Measurements from ENCODE around the gene SH3RF3. TPM values are rescaled to one million over a fixed set of nuclear protein-coding genes. Genes with fewer than 3 reads are reported as not detected.

Gene SH3RF3
- total RNA-seq, 2 donors from 2014 or later: 1.3 to 5.6 TPM

DNA sequence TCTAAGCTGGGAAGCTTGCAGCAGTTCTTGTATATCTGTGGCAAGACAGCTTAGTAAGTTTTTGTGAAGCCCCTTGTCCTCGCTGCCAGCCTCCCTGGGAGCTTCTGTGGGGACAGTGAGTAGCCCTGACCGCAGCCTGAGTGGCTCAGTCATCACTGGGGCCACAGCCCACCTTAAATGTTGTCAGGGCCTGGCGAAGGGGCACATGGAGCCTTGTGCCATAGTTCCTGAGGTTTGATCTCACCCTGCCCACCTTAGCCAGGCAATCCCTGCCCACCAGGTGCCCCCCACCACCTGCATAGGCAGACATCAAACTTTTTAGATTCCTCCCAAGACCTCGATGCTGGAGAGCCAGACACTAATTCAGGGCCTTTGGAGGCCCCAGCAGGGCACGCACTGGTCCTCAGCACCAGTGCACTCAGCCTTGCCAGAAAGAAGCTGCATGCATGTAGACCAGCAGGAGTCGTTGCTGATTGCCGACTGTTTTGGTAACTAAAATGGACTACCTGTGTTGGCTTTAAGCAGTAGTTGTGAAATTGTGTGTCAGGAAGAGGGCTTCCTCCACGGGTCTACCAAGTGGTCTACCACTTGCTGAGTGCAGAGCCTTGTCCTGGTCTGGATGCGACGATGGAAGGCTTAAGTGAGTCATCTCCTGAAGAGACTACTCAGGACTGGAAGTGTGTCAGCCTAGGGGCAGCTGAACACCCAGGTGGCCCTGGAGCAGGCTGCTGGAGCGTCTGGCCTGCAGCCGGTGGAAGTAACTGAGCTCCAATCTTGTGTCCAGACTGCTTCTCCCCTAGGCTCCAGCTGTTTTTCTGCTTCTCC is 251.7 kb downstream of the SH3RF3 start:
- Histone ChIP-seq H3K27ac (no peak overlapping the region), H3K4me3 (no peak overlapping the region), H3K36me3 (replicated peaks in 1 of 2; ENCODE audit: insufficient read depth in 1 of 2, low read depth in 2 of 2) (no peaks in the 10 kb centered on the region), H3K4me1 (peaks cover 4% of the 10 kb centered on the region), H3K27me3 (no peaks in the 10 kb centered on the region), H3K9me3 (no peaks in the 10 kb centered on the region)
- ATAC-seq (no peak), DNase-seq (peak in 2 of 4 donors; percentile 1 to 7)
- TF ChIP-seq POLR2A (IDR thresholded peaks at IDR 0.05): no peak
- TF ChIP-seq, protein P1, sequence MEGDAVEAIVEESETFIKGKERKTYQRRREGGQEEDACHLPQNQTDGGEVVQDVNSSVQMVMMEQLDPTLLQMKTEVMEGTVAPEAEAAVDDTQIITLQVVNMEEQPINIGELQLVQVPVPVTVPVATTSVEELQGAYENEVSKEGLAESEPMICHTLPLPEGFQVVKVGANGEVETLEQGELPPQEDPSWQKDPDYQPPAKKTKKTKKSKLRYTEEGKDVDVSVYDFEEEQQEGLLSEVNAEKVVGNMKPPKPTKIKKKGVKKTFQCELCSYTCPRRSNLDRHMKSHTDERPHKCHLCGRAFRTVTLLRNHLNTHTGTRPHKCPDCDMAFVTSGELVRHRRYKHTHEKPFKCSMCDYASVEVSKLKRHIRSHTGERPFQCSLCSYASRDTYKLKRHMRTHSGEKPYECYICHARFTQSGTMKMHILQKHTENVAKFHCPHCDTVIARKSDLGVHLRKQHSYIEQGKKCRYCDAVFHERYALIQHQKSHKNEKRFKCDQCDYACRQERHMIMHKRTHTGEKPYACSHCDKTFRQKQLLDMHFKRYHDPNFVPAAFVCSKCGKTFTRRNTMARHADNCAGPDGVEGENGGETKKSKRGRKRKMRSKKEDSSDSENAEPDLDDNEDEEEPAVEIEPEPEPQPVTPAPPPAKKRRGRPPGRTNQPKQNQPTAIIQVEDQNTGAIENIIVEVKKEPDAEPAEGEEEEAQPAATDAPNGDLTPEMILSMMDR (IDR thresholded peaks at IDR 0.05): no peak
- WGBS, 2 donors: 64 to 81% methylated on average over 10 to 12 of the region's 12 CpGs
- intact Hi-C loops (cut with DNase I): no loop called here

DNA sequence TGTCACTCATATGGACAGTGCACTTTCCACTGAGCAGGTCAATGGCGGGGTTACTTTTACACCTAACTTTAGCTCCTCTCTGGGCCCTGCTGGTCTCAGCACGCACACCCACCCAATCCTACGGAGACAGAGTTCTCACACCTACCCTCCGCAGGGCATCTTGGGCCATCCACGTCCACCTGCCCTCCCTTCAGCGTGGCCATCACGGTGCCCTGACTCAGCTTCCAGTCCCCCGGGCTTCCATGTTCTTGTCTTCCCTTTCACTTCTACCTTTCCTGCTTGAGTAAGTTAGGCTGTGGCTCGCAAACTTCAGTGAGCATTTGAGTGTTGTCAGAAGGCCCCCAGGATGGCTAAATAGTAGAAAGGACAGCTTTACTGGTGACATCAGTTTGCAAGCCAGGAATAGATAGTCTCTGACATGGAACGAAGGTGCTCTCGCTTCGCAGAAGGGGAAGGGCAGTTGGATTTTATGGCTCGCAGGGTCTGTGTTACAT is 252.4 kb downstream of the SH3RF3 start:
- H3K4me3 ChIP-seq: no peak overlapping the region
- no peaks in the 10 kb centered on the region for H3K9me3 ChIP-seq
- DNase-seq: peak in 1 of 4 donors; percentile 2
- H3K36me3 ChIP-seq (replicated peaks in 1 of 2; ENCODE audit: insufficient read depth in 1 of 2, low read depth in 2 of 2): no peaks in the 10 kb centered on the region
- no peak for TF ChIP-seq POLR2A (IDR thresholded peaks at IDR 0.05)
- H3K27ac ChIP-seq: no peak overlapping the region
- no peak for ATAC-seq
- peaks cover 4% of the 10 kb centered on the region for H3K4me1 ChIP-seq
- H3K27me3 ChIP-seq: no peaks in the 10 kb centered on the region
- intact Hi-C loops (cut with DNase I): no loop called here
- 78 to 83% methylated on average over 13 of the region's 13 CpGs for WGBS, 2 donors

DNA sequence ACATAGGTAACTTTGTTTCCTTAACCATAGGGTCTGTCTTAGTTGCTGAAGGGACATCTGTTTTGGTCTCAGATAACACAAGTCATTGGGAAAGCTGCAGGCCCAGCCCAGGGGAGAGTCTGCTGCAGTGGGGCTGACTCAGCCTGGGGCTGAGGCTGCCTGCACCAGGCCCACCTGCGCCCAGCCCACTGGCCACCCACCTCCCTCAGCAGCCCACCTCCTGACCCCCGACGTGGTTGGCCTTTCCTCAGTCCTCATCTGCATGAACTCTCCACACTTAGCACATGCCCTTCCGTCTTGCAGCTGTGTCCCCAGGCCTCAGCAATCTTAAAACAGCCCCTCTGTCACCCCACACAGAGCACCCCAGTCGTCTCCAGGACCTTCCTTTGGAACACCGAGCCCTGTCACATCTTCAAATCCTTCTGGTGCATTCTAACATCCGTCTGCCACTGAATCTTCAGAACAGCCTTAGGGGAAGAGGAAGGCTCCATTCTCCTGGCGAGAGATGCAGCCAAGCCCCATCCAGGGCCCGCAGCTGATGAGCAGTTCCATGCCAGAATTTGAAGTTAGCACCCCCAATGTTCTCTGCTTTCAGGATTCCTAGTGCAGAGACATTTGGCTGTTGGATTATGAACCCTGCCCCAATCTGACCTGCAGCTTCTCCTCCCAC is 253.4 kb downstream of the SH3RF3 start:
- Histone ChIP-seq H3K27ac (no peak overlapping the region), H3K36me3 (replicated peaks in 1 of 2; ENCODE audit: insufficient read depth in 1 of 2, low read depth in 2 of 2) (no peaks in the 10 kb centered on the region), H3K27me3 (no peaks in the 10 kb centered on the region), H3K9me3 (no peaks in the 10 kb centered on the region), H3K4me1 (peaks cover 4% of the 10 kb centered on the region), H3K4me3 (no peak overlapping the region)
- no peak for ATAC-seq
- intact Hi-C loops (cut with DNase I): no loop called here
- TF ChIP-seq, protein P1 (IDR thresholded peaks at IDR 0.05): no peak
- TF ChIP-seq POLR2A (IDR thresholded peaks at IDR 0.05): no peak
- 70 to 86% methylated on average over 6 to 9 of the region's 9 CpGs for WGBS, 2 donors
- DNase-seq: peak in 2 of 4 donors; percentile 0 to 3

DNA sequence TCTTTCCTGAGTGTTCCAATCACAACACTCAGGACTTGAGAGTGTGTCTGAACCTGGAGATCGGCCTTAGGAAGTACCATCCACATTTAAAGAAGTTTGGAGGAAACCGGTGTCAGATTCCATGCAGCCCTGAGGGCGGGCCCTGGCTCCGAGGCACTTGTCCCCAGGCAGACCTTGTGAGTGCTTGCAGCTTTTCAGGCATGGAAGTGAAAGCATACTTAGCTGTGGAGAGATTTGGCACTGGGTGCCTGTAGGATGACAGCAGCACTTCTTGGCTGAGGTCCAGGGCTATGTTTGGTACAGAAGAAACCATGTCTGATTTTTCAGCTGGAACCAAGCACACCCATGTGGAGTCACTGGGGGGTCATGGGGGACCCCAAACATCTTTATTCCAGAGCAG is 253.9 kb downstream of the SH3RF3 start:
- peak; percentile 28 to 59 (median 58) for DNase-seq
- Histone ChIP-seq H3K36me3 (replicated peaks in 1 of 2; ENCODE audit: insufficient read depth in 1 of 2, low read depth in 2 of 2) (no peaks in the 10 kb centered on the region), H3K4me3 (no peak overlapping the region), H3K27me3 (no peaks in the 10 kb centered on the region), H3K9me3 (no peaks in the 10 kb centered on the region), H3K4me1 (peaks cover 4% of the 10 kb centered on the region), H3K27ac (no peak overlapping the region)
- TF ChIP-seq, protein P1 (IDR thresholded peaks at IDR 0.05): no peak
- no peak for TF ChIP-seq POLR2A (IDR thresholded peaks at IDR 0.05)
- peak; percentile 48 for ATAC-seq
- intact Hi-C loops (cut with DNase I): no loop called here
- WGBS, 2 donors: 36 to 43% methylated on average over 4 of the region's 4 CpGs

DNA sequence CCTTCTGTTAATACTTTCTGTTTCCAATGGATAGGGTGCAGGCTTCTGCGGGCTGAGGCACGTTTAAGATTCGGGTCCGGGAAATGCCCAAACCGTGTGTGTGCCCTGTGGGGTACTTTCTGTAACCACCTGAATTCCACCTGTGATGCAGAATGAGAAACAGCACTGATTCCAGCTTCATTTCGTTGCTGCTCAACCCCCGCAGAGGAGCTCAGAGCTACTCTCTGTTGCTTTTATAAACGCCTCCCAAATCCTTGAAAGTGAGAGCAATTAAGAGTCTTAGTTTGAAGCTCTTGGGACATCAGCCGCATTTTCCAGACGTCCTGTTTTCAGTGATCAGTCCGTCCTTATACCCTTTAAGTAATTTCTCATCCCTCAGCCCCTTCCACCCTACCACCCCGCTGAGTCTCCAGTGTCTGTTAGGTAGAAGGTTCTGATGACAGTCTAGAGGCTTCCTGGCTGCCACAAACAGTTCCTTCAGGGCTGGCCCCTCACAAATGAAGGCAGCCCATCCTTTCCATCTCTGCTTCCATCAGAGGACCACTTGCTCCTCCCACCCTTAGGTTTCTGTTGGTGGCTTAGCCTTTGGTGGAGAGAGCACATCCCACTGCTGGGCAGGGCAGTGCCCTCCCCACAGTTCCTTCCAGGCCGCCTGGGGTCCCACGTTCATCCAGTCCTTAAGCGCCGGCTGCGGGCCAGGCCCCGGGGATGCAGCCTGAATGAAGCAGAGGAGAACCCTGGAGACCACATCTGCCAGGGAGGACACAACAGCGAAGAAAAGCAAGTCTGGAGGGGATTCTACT is 254.7 kb downstream of the SH3RF3 start:
- H3K36me3 ChIP-seq (replicated peaks in 1 of 2; ENCODE audit: insufficient read depth in 1 of 2, low read depth in 2 of 2): no peaks in the 10 kb centered on the region
- H3K27ac ChIP-seq: no peak overlapping the region
- TF ChIP-seq POLR2A (IDR thresholded peaks at IDR 0.05): no peak
- TF ChIP-seq, protein P1 (IDR thresholded peaks at IDR 0.05): no peak
- 76 to 79% methylated on average over 19 of the region's 19 CpGs for WGBS, 2 donors
- DNase-seq (peak in 1 of 4 donors; percentile 3), ATAC-seq (no peak)
- H3K27me3 ChIP-seq: no peaks in the 10 kb centered on the region
- H3K9me3 ChIP-seq: no peaks in the 10 kb centered on the region
- H3K4me1 ChIP-seq: peaks cover 4% of the 10 kb centered on the region
- H3K4me3 ChIP-seq: no peak overlapping the region
- intact Hi-C loops (cut with DNase I): no loop called here
